ENCODE data around the gene STK24.

STK24 gene

DNA sequence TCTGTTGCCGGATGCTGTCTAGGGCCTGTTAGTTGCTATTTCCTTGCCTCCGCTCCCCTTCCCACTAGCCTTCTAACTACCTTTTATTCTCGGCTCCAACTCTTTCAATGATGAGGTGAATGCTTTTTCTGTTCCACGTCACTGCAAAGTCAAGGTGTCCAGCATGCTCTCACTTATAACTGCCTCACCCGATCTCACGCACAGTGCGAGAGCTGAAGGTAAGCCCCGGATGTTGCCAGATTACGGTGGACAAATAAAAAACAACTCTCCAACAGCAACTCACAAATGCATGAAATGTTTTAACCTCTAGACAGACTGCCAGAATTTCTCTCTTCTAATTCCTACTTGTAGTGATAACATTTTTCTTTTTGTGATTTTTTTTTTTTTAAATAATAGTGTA is 169.9 kb downstream of the STK24 start:
- TF ChIP-seq, protein P1, sequence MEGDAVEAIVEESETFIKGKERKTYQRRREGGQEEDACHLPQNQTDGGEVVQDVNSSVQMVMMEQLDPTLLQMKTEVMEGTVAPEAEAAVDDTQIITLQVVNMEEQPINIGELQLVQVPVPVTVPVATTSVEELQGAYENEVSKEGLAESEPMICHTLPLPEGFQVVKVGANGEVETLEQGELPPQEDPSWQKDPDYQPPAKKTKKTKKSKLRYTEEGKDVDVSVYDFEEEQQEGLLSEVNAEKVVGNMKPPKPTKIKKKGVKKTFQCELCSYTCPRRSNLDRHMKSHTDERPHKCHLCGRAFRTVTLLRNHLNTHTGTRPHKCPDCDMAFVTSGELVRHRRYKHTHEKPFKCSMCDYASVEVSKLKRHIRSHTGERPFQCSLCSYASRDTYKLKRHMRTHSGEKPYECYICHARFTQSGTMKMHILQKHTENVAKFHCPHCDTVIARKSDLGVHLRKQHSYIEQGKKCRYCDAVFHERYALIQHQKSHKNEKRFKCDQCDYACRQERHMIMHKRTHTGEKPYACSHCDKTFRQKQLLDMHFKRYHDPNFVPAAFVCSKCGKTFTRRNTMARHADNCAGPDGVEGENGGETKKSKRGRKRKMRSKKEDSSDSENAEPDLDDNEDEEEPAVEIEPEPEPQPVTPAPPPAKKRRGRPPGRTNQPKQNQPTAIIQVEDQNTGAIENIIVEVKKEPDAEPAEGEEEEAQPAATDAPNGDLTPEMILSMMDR (IDR thresholded peaks at IDR 0.05; ENCODE audit: control insufficient read depth, insufficient read depth, low read depth, low read length, missing control alignments): no peak
- DNase-seq (ENCODE audit: low read depth): no peak
- H3K4me3 ChIP-seq (ENCODE audit: control insufficient read depth, low read depth, low read length): no peak overlapping the region

DNA sequence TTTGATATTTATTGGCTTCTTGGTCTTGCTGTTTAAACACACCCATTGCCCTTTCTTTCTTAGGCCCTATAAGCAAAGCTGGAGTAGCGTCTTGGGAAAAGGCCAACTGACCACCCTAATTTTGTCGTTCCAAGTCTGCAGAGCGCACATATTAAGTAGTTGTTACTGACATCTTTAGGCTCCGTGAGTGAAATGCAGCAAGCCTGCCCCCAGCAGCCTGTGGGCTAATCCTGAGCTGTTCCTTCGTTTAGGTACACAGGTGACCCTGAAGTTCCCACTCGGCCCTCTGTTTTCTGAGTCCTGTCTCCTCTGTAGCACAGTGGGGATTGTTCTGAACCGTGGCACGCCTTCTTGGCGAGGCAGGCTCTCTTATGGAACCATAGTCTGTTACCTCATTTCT is 170.5 kb downstream of the STK24 start:
- TF ChIP-seq, protein P1 (IDR thresholded peaks at IDR 0.05; ENCODE audit: control insufficient read depth, insufficient read depth, low read depth, low read length, missing control alignments): no peak
- DNase-seq (ENCODE audit: low read depth): no peak

DNA sequence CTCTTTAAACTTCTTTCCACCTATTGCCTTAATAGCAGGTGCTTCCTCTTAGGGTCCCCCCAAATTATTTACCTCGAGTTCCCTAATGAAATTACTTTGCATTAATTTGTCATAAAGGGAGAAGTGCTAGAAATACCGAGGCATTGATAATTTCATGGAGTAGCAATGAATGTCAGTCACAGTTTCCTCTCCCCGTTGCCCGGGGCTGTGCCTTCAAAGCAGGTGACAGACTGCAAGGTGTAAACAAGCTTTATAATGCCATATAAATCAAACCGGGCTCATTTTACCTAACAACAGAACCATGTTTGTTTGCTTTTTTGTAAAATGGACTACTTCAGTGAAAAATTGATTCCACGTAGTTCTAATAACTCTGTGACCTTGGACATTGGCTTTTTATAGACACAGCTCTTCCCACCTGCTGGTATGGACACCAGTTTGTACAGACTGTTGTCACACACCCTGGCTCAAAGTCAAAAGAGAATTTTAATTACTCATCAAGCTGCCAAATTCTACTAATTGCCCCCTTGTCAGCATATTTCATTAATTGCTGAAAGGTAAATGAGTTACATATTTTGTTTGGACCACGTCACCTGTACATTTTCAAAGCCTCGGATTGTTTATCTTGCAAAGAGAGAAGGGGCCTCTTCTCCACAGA is 171.1 kb downstream of the STK24 start:
- H3K4me3 ChIP-seq (ENCODE audit: control insufficient read depth, low read depth, low read length): no peak overlapping the region
- no peak for DNase-seq (ENCODE audit: low read depth)
- TF ChIP-seq, protein P1 (IDR thresholded peaks at IDR 0.05; ENCODE audit: control insufficient read depth, insufficient read depth, low read depth, low read length, missing control alignments): no peak

More for the DNA sequence above, 170.5 kb downstream of the STK24 start:
- H3K4me3 ChIP-seq (ENCODE audit: control insufficient read depth, low read depth, low read length): no peak overlapping the region

DNA sequence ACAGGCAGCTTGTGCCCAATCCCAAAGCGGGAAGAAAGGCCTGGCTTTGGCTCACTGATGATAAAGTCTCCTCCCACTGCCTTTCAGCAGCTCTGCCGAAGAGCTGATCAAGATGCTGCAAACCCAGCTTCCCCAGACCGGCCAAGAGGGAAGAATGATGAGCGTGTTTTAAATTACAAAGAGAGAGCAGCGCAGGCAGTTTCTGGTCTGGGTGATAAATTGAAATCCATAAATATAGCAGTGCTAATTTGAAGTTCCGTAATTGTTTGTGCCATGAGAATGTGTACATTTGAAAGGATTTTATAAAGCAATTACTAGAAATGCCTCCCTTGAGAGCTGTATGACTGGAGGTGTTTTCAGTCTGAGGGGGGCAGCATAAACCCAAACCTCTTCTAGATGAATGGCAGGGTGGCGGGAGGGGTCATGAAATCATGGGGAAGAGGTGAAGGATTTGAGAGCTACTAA is 171.8 kb downstream of the STK24 start:
- DNase-seq (ENCODE audit: low read depth): no peak
- TF ChIP-seq, protein P1 (IDR thresholded peaks at IDR 0.05; ENCODE audit: control insufficient read depth, insufficient read depth, low read depth, low read length, missing control alignments): no peak

DNA sequence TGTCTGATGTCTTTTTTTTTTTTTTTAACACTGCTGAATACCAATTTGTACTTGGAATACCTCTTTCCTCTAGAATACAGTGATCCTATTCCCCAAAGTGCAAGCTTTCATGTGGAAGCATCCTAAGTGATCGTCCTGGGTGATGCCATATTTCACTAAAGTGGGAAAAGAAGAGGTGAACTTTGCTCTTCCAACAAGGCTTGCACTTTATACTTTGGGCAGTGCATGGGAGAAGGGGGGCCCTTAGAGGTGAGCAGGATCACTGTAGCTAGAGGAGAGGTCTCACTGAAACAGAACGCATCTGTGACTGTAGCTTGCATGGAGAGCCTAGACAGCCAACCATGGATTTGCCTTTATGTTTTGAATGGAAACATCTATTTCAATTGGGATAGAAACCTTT is 173.8 kb downstream of the STK24 start:
- TF ChIP-seq, protein P1 (IDR thresholded peaks at IDR 0.05; ENCODE audit: control insufficient read depth, insufficient read depth, low read depth, low read length, missing control alignments): no peak
- DNase-seq (ENCODE audit: low read depth): no peak
- no peak overlapping the region for H3K4me3 ChIP-seq (ENCODE audit: control insufficient read depth, low read depth, low read length)

More for the DNA sequence above, 171.8 kb downstream of the STK24 start:
- H3K4me3 ChIP-seq (ENCODE audit: control insufficient read depth, low read depth, low read length): no peak overlapping the region

DNA sequence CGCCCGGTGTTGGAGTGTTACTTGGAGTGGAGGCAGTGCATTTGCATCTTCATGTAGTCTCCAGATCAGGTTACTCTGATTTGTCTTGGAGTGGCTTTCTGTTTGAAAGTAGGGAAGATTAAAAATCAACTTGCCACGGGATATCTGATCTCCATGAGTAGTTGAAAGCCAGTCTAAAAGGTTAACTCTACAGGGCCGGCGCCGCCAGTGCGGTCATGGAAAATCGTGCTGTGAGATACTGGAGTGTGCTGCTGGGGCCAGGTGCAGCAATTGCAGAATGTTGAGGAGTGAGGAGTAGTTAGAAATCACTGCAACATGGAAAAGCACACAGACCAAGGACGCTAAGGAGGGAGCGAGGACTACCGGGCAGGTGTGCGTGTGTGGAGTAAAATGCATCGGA is 175.0 kb downstream of the STK24 start:
- no peak overlapping the region for H3K4me3 ChIP-seq (ENCODE audit: control insufficient read depth, low read depth, low read length)
- DNase-seq (ENCODE audit: low read depth): no peak
- TF ChIP-seq, protein P1 (IDR thresholded peaks at IDR 0.05; ENCODE audit: control insufficient read depth, insufficient read depth, low read depth, low read length, missing control alignments): no peak
